ENCODE data around the gene LRTM2.

Gene LRTM2

DNA sequence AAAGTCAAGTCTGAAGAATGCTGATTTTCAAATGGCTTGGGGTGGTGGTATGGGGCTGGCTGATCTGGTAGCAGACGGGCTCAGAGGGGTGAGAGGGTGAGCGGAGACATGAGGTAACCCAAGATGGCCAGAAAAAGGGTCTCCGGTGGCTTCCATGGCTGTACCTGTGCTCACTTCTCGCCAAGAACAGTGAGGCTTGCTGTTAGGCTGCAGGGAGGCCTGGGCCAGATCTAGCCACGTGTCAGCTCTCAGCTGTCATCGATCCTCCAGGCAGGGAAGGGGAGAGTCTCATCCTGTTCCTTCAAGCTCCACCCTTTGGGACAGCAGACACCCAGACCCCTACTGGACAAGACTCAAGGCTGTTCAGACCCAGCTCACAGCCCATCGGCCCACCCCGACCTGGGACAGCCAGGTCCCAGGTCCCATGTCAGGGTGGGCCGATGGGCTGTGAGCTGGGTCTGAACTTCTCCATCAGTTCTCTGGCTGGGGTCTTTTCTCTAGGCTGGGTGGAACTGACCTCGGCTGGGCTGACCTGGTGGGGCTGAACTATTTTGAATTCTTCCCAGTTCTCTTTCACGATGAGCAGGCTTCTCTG lies 9.0 kb downstream of the LRTM2 start:
- DNase-seq (ENCODE audit: low read depth in 3 of 3, low spot score in 1 of 3): no peak

DNA sequence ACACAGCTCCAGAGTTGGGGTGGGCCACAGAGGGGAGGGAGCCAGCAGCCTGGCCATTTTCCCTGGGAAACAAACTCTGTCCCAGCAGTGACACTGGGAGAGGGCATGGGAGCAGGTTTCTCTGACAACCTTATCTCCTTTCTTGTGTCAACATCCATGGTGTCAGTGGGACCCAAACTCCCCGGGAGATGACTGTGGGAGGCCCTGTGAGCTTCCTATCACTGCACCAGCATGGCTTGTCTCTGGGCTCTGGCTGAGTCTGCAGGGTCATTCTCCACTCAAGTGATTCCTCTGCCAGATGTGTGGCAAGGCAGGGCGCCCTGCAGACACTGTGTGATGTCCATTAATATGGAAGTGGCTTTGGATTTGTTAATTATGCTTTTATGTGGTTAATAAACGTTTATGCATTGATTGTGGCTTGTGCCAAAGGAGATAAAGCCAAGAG lies 10.1 kb downstream of the LRTM2 start:
- DNase-seq (ENCODE audit: low read depth in 3 of 3, low spot score in 1 of 3): no peak

DNA sequence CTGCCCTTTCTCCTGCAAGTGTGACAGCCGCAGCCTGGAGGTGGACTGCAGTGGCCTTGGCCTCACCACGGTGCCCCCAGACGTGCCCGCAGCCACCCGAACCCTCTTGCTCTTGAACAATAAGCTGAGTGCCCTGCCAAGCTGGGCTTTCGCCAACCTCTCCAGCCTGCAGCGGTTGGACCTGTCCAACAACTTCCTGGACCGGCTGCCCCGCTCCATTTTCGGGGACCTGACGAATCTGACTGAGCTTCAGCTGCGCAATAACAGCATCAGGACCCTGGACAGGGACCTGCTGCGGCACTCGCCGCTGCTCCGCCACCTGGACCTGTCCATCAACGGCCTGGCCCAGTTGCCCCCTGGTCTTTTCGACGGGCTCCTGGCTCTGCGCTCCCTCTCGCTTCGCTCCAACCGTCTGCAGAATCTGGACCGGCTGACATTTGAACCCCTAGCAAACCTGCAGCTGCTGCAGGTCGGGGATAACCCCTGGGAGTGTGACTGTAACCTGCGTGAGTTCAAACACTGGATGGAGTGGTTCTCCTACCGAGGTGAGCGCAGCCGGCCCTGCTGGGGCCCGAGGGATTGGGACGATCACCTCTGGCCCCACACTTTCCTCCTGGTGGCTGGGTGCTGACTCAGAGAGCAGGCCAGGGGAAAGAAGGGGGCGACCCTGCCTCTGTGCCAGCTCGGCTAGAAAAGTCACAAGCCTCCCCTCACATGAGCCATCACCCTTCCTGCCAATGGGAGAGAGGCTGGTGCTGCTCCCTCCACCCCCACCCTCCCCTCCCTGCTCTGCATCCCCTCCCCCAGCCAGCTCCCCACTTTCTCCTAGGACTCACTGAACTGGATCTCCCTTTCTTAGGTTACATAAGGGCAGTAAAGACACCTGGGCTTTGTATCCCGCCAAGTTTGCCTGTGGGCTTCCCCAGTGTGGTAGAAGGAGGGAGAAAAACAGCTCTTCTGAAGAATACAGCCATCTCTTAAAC lies 10.9 kb downstream of the LRTM2 start:
- DNase-seq (ENCODE audit: low read depth in 3 of 3, low spot score in 1 of 3): no peak

DNA sequence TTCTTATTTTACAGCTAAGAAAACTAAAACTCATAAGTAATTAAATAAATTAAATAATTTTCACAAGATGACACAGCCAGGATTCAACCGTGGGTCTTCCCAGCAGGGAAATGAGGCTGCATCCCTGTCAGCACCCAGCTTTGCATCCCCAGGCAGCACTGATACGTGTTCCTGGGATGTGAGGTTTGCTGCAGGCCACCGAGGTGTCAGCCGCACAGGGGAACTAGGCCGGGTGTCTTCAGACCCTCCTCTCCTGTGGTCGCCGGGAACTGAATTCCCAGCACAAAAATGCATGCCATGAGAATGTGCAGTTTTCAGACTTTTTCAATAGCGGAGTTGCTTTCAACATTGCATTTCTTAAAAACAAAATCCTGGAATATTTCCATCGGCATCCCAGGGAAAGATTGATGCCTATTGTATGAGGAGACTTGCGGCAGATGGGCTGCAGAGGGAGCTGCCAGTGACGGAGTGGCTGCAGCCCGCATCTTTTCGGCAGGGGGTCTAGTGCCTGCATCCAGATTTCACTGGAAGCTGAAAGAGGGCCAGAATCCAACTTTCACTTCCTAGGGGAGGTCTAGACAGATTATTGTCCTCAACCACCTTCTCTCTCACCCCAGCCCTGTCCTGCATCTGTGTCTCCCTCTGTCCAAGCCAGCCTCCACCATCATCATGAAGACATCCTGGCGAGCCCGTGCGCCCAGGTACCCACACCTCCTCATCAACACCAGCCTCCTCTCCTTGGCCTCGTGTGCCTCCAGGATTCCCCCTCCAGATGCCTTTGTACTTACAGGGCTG lies 12.6 kb downstream of the LRTM2 start:
- DNase-seq (ENCODE audit: low read depth in 3 of 3, low spot score in 1 of 3): no peak

DNA sequence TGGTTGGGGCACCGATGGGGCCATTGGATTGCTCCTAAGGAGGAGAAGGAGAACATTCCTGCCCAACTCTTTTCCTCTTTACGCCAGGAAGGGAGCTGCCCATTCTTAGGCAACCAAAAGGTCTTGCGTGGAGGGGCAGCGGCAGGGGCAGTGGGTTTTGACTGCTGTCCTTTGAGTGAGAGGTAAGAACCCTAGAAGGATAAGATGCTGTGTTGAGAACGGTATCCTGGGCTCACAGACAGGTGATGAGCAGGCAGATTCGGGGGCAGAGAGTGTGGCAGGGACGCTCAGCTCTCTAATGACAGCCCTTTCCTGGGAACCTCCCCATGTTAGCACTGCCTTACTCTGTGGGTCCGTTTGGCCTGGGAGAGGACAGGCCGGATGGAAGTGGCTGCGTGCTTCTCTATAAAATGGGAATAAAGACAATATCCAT lies 13.2 kb downstream of the LRTM2 start:
- DNase-seq (ENCODE audit: low read depth in 3 of 3, low spot score in 1 of 3): no peak

DNA sequence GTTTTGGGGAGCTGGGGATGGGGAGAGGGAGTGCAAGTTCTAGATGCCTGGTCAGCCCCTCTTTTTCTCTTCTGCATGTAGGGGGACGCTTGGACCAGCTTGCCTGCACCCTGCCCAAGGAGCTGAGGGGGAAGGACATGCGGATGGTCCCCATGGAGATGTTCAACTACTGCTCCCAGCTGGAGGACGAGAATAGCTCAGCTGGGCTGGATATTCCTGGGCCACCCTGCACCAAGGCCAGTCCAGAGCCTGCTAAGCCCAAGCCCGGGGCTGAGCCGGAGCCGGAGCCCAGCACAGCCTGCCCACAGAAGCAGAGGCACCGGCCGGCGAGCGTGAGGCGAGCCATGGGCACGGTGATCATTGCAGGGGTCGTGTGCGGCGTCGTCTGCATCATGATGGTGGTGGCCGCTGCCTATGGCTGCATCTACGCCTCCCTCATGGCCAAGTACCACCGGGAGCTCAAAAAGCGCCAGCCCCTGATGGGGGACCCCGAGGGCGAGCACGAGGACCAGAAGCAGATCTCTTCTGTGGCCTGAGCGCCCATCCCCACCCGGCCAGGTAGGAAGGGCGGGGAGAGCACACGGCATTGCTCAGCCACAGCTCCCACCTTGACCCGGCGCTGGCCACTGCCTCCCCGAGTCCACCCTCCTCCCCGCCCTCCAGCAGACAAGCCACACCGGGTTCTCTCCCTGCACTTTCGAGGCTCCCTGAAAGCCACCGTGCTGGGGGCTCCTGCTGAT lies 14.0 kb downstream of the LRTM2 start:
- DNase-seq (ENCODE audit: low read depth in 3 of 3, low spot score in 1 of 3): no peak

DNA sequence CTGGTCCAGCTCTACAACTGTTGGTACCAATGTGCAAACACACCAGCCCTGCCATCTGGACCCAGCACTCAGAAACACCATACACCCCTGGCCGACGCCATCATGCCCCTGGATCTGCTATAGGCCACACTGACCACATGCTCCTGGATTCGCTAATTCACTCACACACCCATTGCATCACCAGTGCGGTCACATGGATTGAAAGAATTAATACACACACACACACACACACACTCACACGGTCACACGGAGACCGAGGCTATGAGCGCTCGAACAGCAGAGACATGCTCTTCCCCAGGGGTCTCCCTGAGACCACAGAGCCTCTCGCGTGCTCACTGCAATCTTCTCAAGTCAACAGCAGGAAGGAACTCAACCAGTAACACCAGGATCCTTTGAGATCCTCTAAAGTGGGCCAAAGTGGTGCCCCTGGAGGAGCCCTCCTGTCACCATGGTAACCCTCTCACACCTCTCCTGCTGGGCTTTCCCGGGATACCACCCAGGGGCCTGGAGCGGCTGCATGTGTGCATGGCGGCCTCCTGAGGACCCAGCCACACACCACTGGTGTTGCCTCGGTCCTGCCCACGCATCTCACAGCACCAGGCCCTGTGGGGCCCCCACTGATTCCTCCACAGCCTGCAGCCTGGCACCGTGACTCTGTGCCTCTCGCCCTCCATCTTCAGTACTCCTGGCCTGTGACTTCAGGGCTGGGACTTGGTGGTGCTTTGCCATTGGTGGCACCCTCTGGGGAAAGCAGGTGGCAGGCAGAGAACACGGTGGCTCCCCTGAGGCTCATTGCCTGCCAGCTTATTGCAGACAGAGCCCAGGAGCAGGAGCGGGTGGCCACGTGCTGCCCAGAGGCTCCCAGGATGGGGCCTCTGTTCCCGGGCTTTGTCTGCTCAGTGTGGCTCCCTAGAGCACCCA lies 15.1 kb downstream of the LRTM2 start:
- no peak for DNase-seq (ENCODE audit: low read depth in 3 of 3, low spot score in 1 of 3)

DNA sequence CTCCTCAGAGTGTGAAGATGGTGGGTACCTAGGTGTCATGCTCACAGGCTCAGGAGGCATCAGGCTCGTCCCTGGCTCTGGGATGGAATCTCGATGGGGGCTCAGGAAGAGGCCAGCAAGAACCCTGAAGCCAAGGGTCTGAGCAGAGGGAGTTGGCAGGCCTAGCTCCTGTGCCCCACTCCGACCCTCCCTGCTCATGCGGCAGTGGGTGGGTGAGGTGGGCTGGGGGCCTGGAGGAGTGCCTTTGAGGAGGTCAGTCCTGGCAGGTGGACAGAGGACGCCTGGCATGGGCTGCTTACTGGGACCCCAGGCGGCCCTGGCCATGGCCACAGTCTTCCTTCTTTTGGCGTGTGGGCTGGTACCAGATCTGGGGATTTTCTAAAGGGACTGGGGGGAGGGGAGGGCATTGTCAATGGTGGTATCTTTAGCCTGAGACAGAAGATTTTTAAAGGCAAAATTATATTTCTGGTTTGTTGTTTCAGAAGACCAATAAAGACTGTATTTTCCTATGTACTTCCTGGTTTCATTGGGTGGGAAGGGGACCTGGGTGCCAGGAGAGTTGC lies 16.0 kb downstream of the LRTM2 start:
- no peak for DNase-seq (ENCODE audit: low read depth in 3 of 3, low spot score in 1 of 3)

DNA sequence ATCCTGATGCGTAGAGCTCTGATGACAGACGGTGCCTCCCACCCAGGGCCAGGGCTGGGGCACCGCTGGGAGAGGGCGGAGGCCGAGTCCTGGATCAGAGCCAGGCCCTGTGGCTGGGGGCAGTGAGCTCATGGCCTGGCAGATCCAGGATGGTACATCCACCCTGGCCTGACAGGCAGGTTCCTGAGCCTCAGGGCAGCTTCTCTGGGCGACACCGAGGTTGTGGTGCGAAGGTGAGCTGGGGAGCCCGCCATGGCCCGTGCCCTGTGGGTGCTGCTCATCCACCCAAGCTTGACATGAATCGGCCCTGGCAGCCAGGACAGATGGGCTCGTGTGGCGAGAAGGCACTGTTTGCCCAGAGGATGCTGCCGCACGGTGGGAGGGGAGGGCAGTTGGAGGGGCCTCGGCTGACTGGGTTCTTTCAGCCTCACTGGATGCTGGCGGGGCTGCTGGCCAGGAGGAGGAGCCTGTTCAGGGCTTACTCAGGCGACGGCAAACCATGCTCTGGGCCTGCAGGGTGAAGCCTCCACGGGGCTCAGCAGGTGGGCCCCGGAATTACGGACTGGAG lies 16.6 kb downstream of the LRTM2 start:
- no peak for DNase-seq (ENCODE audit: low read depth in 3 of 3, low spot score in 1 of 3)

DNA sequence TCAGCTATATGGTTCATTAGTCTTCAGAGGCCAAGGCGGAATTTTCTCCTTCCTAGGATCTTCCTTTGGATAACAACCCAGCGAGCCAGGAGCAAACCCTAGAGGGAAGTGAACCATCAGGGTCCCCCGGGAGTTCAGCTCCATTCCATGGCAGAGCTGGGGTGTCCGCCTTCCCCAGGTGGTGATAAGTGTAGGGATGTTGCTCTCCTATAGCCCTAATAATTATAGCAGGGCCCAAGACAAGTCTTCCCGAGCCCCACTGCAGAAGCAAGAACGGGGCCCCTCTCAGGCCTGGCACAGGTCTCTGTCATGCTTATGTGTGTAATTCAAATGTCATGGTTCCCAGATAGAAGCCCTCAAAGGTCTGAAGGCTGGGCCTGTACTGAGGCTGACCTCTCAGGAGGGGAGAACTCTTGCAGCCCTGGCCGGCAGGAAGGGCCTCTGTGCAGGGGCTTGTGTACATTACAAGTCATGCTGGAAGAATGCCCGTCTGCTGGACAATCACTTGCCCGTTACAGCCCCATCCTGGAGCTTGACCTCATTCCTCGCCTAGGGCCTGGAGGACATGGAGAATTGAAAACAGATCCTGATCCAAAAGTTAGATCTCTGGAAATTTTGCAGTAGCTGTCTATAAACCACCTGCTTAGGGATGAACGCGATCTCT lies 17.3 kb downstream of the LRTM2 start:
- no peak for DNase-seq (ENCODE audit: low read depth in 3 of 3, low spot score in 1 of 3)

DNA sequence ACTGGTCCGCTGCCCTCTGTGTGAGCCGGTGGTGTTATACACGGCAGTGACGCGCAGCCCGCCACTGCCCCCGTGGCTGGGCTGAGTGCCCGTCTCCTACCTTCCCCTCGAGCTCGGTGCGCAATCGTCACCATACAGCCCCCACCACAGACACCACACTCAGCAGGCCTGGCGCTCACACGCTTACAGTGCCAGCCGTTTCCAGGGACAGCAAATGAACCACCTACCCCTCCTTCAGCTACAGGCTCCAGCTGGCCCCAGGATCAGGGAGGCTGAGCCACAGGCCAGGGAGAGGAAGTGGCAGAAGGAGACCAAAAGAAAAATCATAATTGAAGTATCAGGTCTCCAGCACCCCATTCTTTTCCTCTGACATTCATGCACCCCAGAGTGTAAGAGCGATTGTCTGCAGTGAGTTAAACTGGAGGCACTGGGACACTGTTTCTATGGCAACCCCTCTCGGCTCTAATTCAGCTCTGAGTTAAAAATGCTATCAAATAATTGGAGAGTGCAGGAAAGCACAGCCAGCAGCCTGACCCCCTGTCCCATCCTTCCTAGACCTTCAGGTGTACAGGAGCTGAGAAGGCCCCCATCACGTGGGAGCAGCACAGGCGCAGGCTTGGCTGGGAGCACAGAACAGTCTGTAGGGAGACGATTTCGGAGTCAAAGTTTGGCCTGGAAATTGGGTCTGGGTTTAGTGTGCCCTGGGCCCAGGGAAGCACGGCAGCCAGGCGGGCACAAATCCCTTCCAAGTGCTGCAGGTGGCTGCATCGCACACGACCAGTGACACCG lies 18.0 kb downstream of the LRTM2 start:
- DNase-seq (ENCODE audit: low read depth in 3 of 3, low spot score in 1 of 3): no peak

DNA sequence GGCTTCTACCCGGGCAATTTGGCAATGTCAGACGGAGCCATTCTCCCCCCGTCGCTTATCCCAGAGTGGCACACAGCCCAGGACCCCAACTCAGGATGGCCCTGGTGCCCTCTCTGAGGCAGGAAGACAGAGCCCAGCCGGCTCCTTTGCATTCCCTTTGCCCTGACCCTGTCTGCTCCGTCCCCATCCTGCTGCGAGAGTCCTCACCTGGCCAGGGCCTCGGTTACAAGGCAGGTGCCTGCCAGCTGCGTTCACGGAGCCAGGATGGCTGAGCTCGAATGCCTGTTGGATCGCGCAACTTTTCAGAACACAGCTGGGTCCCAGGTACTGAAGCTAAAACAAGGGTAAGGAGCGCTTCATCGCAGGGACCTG lies 18.6 kb downstream of the LRTM2 start:
- DNase-seq (ENCODE audit: low read depth in 3 of 3, low spot score in 1 of 3): no peak

DNA sequence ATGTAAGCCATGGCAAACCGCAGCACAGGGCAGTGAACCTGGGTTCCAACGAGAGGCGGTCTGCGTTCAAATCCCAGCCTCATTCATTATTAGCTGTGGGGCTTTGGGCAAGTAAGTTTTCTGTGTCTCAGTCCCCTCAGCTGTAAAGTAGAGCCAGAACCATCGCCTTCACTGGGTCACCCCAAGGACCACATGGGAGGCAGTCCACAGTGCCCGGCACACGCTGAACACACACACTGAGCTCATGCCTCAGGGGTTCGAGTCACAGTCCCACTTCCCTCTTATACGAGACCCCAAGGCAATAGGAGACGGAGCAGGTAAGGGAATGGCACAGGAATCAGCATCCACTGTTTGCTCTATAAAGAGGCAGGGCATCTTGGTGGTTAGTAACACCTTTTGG lies 19.1 kb downstream of the LRTM2 start:
- DNase-seq (ENCODE audit: low read depth in 3 of 3, low spot score in 1 of 3): no peak

DNA sequence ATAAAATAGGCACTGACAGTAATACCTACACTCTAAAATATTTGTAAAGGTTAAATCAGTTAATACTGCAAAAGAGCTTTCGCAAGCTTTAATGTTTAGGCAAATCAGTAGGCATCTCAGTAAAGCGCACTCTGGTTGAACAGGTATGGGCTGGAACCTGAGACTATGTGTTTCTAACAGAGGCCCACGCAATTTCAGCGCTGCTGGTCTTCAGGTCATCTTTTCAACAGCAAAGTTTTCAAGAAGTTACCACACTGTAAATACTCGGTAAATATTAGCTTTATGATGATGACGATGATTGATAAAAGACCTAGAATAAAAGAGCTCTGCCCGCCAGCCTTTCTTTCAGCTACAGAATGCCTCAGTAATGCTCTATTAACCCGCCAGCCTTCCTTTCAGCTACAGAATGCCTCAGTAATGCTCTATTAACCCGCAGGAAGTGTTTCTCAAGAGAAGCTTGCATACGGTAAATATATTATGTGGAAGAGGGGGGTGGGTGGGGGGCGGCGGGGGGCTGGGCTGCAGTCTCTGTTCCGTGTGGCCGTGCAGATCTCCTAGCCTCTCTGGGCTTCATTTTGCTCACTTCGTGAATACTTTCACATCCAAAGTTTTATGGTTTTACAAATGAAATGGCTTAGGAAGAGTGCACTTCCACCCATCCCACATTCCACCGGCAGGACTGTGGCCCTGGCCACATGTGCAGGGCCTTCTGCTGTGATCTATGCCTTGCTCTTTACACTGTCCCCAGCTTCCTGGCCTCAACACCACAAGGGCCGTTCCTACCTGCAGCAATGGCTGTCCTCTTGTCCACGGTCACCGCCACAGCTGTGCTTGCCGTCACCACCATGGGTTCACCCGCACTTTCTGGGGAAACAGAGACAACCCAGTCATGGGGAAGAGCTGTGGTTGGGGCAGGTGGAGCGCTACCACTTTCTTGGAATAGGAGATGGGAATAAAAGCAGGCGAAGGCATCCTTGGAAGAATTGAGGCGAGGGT lies 19.9 kb downstream of the LRTM2 start:
- no peak for DNase-seq (ENCODE audit: low read depth in 3 of 3, low spot score in 1 of 3)

DNA sequence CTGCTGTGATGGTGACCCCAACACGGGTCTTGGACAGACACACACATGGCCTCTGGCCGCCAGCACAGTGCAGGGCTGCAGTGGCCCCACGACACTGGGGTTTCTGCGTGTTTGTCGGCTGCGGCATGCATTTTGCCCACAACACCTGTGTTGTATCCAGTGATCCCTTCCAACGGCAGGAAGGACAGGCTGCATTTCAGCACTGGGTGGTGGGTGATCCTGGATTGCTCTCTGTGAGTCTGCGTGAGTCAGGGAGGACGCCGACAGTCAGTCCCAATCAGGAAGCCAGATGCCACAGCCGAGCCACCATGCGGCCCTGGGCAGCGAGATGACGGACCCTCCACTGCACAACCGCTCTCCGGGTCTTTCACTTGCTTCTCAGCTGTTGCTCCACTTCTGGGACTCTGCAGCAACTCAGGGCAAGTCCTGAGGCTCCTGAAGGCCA lies 20.6 kb downstream of the LRTM2 start:
- DNase-seq (ENCODE audit: low read depth in 3 of 3, low spot score in 1 of 3): no peak

DNA sequence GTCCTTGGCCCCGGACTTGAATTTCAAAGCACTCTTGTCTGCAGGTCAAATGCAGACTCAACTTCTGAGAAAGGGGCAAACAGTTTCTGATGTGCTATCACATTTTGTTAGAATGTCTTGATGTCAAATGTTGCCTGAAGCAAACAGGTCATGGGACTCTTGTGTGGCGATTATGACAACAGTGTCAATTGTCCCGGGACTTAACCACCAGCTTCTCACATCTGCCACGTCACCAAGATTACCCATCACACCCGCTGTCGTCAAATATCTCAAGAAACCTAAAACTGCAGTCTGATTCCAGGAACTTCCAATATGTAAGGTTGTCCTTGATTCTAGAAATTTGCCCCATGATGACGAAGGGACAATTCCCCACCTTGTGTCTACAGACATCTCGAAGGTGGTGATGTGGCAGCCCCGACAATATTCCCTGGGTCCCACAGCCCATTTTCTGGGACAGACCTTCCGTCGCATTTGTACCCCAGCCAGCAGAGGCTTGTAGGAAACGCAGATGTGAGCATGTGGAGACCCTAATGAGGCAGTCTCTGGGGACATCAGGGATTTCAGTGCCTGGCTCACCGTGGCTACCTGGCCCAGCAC lies 21.3 kb downstream of the LRTM2 start:
- no peak for DNase-seq (ENCODE audit: low read depth in 3 of 3, low spot score in 1 of 3)
